ENCODE measurements around the gene FADS2. TPM values are rescaled to one million over a fixed set of nuclear protein-coding genes. Genes with fewer than 3 reads are reported as not detected.

The FADS2 gene
- total RNA-seq, 1 experiment from 2014 or later: 423 TPM

DNA sequence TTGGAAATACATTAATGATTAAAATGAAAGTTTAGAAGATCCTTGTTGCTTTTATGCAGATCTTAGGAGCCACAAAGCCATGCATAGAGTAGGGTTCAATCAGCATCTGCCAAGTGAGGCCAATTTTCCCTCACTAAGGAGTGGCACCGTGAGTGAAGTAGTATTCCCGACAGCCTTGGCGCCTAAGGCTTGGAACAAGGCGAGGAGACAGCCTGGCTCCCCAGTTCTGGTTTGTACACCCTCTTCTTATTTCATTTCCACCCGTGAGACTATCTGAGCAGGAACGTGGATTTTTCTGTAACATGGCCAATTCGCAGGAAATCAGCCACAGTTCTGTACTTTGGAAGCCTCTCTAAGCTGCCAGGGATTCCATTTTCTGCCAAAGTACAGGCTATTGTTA, 22.6 kb downstream of the FADS2 start:
- ChIA-PET CTCF (no interaction called here), POLR2A (no interaction called here)
- no peaks in the 10 kb centered on the region for H3K27me3 Mint-ChIP-seq (ENCODE audit: low read depth)
- DNase-seq (ENCODE audit: low spot score) (no peak), ATAC-seq (no peak)
- H3K4me3 Mint-ChIP-seq: no peak overlapping the region
- no peak for TF ChIP-seq ZNF232 (CRISPR knock-in tag; IDR thresholded peaks at IDR 0.05)
- no peak for TF ChIP-seq EMX1 (CRISPR knock-in tag; IDR thresholded peaks at IDR 0.05)
- no peak for TF ChIP-seq MYBL2 (CRISPR knock-in tag; IDR thresholded peaks at IDR 0.05)
- no peak for TF ChIP-seq NR2C2 (CRISPR knock-in tag; IDR thresholded peaks at IDR 0.05)
- TF ChIP-seq FOXK1 (CRISPR knock-in tag; IDR thresholded peaks at IDR 0.05): no peak
- TF ChIP-seq, protein P1, sequence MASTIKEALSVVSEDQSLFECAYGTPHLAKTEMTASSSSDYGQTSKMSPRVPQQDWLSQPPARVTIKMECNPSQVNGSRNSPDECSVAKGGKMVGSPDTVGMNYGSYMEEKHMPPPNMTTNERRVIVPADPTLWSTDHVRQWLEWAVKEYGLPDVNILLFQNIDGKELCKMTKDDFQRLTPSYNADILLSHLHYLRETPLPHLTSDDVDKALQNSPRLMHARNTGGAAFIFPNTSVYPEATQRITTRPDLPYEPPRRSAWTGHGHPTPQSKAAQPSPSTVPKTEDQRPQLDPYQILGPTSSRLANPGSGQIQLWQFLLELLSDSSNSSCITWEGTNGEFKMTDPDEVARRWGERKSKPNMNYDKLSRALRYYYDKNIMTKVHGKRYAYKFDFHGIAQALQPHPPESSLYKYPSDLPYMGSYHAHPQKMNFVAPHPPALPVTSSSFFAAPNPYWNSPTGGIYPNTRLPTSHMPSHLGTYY (CRISPR knock-in tag; IDR thresholded peaks at IDR 0.05): no peak
- H3K36me3 Mint-ChIP-seq: peaks cover 80% of the 10 kb centered on the region
- peaks cover 2% of the 10 kb centered on the region; the same call in 1 of the 2 replicates for H3K4me1 Mint-ChIP-seq
- H3K9me3 Mint-ChIP-seq: no peaks in the 10 kb centered on the region
- H3K27ac Mint-ChIP-seq: peak overlapping the region; percentile 26

DNA sequence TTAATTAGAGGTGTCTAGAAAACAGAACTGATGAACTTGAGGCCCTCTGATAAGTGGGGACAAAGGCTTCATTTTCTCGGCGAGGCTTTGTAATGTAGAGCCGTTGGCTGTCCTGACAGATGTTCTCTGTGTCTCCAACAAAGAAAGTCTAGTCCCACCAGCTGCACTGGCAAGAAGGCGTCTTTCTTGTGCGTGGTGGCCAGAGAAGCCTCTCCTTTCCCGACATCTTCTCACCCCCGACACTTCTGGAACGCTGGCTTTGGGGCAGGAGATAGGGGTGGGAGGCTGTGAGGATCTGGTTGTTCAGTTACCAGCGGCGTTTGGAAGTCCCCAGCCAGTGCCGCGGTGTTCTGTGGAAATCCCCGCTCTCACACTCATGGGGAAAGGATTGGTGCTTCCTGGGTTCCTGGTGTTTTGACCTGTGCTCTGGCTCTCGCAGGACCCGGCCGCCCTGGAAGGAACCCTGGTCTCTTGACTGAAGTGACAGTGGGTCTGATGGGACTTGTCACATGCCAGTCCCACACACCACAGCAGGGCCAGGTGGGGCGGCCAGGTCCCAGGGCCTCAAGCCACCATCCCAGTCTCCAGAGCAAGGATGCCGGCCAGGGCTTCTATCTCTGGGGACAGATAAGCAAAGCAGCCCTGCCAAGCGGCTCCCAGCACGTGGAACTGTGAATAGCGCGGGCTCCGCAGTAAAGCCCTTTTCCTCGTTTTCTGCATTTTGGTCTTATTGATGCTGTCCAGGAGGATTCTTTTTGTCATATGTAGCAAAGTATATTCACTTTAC, 23.2 kb downstream of the FADS2 start:
- H3K27ac Mint-ChIP-seq: peak overlapping the region; percentile 49
- no peak for ATAC-seq
- no peaks in the 10 kb centered on the region for H3K9me3 Mint-ChIP-seq
- H3K4me1 Mint-ChIP-seq: no peaks in the 10 kb centered on the region
- DNase-seq (ENCODE audit: low spot score): no peak
- no peaks in the 10 kb centered on the region for H3K27me3 Mint-ChIP-seq (ENCODE audit: low read depth)
- no peak overlapping the region for H3K4me3 Mint-ChIP-seq
- POLR2A ChIA-PET: no interaction called here
- TF ChIP-seq TP53 (CRISPR knock-in tag; IDR thresholded peaks at IDR 0.05) (no peak), MYBL2 (CRISPR knock-in tag; IDR thresholded peaks at IDR 0.05) (no peak), ZNF121 (CRISPR knock-in tag; IDR thresholded peaks at IDR 0.05) (no peak), GRHL2 (CRISPR knock-in tag; IDR thresholded peaks at IDR 0.05; ENCODE audit: insufficient replicate concordance, severe bottlenecking) (no peak), ZNF416 (CRISPR knock-in tag; IDR thresholded peaks at IDR 0.05) (no peak), JUN (CRISPR knock-in tag; IDR thresholded peaks at IDR 0.05) (no peak), ZBTB21 (CRISPR knock-in tag; IDR thresholded peaks at IDR 0.05; ENCODE audit: borderline replicate concordance) (no peak), ZNF263 (CRISPR knock-in tag; IDR thresholded peaks at IDR 0.05; ENCODE audit: low read depth) (no peak), HMGA2 (CRISPR knock-in tag; IDR thresholded peaks at IDR 0.05) (no peak), ETV6 (CRISPR knock-in tag; IDR thresholded peaks at IDR 0.05) (no peak), RORB (CRISPR knock-in tag; IDR thresholded peaks at IDR 0.05) (no peak), PRRX2 (CRISPR knock-in tag; IDR thresholded peaks at IDR 0.05) (no peak), ZNF219 (CRISPR knock-in tag; IDR thresholded peaks at IDR 0.05; ENCODE audit: borderline replicate concordance) (no peak), NFE2L1 (CRISPR knock-in tag; IDR thresholded peaks at IDR 0.05) (no peak), TEAD4 (CRISPR knock-in tag; IDR thresholded peaks at IDR 0.05) (no peak)
- TF ChIP-seq, protein P2, sequence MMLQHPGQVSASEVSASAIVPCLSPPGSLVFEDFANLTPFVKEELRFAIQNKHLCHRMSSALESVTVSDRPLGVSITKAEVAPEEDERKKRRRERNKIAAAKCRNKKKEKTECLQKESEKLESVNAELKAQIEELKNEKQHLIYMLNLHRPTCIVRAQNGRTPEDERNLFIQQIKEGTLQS (CRISPR knock-in tag; conservative IDR thresholded peaks at IDR 0.05): no peak
- TF ChIP-seq, protein P3, sequence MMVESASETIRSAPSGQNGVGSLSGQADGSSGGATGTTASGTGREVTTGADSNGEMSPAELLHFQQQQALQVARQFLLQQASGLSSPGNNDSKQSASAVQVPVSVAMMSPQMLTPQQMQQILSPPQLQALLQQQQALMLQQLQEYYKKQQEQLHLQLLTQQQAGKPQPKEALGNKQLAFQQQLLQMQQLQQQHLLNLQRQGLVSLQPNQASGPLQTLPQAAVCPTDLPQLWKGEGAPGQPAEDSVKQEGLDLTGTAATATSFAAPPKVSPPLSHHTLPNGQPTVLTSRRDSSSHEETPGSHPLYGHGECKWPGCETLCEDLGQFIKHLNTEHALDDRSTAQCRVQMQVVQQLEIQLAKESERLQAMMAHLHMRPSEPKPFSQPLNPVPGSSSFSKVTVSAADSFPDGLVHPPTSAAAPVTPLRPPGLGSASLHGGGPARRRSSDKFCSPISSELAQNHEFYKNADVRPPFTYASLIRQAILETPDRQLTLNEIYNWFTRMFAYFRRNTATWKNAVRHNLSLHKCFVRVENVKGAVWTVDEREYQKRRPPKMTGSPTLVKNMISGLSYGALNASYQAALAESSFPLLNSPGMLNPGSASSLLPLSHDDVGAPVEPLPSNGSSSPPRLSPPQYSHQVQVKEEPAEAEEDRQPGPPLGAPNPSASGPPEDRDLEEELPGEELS (CRISPR knock-in tag; IDR thresholded peaks at IDR 0.05): no peak
- TF ChIP-seq, protein P1 (CRISPR knock-in tag; IDR thresholded peaks at IDR 0.05): no peak
- CTCF ChIA-PET: no interaction called here
- H3K36me3 Mint-ChIP-seq: peaks cover 76% of the 10 kb centered on the region

Data from WTC11 (cell line).